ENCODE results near the gene ABCC2. TPM values are rescaled to one million over a fixed set of nuclear protein-coding genes. Genes with fewer than 3 reads are reported as not detected.
"Not testable (repeated sequence)": the region's sequence is repeated elsewhere in the genome, so short reads cannot be mapped to it uniquely, and the experiment has no call there.

The ABCC2 gene
- polyA plus RNA-seq, 4 donors: 4.9 to 13.0 (median 10.5) TPM

GRCh38 chr10:99850767-99851340 is 68.4 kb downstream of the ABCC2 start:
- DNase-seq (ENCODE audit: low read depth in 4 of 4, low spot score in 2 of 4): no peak

DNA sequence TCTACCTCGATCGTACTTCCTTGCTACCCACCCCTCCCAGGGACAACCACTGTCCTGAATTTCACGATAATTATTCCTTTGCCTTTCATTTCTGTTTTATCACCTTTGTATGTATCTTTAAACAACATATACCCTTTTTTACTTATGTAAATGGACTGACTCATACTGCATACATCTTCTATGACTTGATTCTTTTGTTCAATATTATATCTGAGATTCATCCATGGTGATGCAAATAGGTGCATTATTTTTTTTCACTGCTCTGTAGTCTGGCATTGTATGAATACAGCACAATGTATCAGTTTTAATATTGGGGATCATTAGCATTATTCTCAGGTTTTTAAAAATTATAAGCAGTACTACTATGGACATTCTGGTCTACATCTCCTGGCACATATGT is 69.4 kb downstream of the ABCC2 start:
- DNase-seq (ENCODE audit: low read depth in 4 of 4, low spot score in 2 of 4): no peak

GRCh38 chr10:99852481-99853213 is 70.2 kb downstream of the ABCC2 start:
- DNase-seq (ENCODE audit: low read depth in 4 of 4, low spot score in 2 of 4): no peak

DNA sequence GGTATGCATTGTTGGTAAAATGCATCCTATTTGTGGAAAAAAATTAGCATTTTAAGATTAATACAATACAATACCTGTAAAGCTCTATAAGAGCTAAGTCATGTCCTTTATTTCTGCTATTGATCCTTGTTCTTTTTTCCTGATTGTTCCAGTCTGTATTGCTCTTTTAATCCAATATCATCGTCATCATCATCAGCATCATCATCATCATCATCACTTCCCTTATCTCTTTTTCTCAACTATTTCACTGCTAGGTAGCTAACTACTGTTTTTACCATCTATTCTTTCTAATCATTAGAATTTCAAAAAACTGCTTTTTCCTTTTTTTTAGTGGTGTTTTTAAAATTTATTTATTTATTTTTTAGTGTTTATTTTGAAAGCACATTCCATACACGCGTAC is 71.2 kb downstream of the ABCC2 start:
- no peak for DNase-seq (ENCODE audit: low read depth in 4 of 4, low spot score in 2 of 4)

DNA sequence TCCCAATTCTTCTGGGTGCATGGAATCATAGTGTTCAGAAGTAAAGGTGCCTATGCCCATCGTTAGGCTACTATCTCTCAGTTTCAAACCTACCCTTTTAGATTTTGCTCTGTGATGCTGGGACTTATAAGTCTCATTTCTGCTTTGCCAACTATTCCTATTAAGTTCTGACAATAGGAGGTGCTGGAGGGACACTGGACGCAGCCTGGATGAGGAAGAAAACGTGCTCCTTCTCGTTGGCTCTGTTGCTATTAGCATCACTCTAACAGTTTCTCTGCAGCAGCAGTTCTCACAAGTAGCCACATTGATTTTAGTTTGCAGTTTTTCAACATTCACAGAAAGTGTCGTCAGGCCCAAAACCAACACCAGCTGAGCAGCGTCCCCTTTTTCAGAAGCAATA is 72.4 kb downstream of the ABCC2 start:
- peak in 2 of 4 donors; percentile 31 to 50 for DNase-seq (ENCODE audit: low read depth in 4 of 4, low spot score in 2 of 4)

- no peak for DNase-seq (ENCODE audit: low read depth in 4 of 4, low spot score in 2 of 4)
Observed at GRCh38 chr10:99855479-99856071, 73.1 kb downstream of the ABCC2 start.

GRCh38 chr10:99858849-99859248 is 76.4 kb downstream of the ABCC2 start:
- DNase-seq (ENCODE audit: low read depth in 4 of 4, low spot score in 2 of 4): no peak

- no peak for DNase-seq (ENCODE audit: low read depth in 4 of 4, low spot score in 2 of 4)
Observed at GRCh38 chr10:99859585-99859984, 77.1 kb downstream of the ABCC2 start.

DNA sequence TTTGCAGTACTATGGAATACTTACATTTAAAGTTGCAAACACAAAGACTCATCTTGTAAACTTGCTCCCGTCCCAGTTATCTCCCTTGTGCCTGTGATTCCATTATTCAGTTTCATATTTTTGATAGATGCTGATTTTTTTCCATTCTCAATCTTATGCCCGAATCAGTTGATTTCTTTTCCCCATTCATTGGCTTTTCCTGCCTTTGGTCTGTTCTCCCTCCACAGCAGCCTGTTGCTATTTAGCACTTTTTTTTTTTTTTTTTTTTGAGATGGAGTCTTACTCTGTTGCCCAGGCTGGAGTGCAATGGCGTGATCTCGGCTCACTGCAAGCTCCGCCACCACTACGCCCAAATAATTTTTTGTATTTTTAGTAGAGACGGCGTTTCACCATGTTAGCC is 78.0 kb downstream of the ABCC2 start:
- DNase-seq (ENCODE audit: low read depth in 4 of 4, low spot score in 2 of 4): no peak

DNA sequence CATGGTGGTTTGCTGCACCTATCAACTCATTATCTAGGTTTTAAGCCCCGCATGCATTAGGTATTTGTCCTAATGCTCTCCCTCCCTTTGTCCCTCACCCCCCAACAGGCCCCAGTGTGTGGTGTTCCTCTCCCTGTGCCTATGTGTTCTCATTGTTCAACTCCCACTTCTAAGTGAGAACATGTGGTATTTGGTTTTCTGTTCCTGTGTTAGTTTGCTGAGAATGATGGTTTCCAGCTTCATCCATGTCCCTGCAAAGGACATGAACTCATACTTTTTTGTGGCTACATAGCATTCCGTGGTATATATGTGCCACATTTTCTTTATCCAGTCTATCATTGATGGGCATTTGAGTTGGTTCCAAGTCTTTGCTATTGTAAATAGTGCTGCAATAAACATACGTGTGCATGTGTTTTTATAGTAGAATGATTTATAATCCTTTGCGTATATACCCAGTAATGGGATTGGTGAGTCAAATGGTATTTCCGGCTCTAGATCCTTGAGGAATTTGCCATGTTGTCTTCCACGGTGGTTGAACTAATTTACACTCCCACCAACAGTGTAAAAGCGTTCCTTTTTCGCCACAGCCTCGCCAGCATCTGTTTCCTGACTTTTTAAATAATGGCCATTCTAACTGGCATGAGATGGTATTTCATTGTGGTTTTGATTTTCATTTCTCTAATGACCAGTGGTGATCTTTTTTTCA is 81.2 kb downstream of the ABCC2 start:
- not testable (repeated sequence) for DNase-seq (ENCODE audit: low read depth in 4 of 4, low spot score in 2 of 4)

GRCh38 chr10:99867250-99867649 is 84.8 kb downstream of the ABCC2 start:
- not testable (repeated sequence) for DNase-seq (ENCODE audit: low read depth in 4 of 4, low spot score in 2 of 4)

DNA sequence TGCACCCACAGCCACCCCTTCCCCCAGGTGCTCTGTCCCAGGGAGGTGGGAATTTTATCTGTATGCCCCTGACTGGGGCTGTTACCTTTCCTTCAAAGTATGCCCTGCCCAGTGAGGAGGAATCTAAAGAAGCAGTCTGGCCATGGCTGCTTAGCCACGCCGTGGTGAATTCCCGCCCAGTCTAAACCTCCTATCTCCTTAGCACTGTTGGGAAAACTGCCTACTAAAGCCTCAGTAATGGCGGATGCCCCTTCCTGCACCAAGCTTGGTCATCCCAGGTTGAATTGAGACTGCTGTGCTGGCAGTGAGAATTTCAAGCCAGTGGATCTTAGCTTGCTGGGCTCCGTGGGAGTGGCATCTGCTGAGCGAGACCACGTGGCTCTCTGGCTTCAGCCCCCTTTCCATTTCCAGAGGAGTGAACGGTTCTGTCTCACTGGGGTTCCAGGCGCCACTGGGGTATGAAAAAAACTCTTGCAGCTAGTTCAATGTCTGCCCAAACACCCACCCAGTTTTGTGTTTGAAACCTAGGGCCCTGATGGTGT is 87.2 kb downstream of the ABCC2 start:
- DNase-seq (ENCODE audit: low read depth in 4 of 4, low spot score in 2 of 4): no peak

- no peak for DNase-seq (ENCODE audit: low read depth in 4 of 4, low spot score in 2 of 4)
Observed at GRCh38 chr10:99870123-99870730, 87.8 kb downstream of the ABCC2 start.

GRCh38 chr10:99872367-99873162 is 90.1 kb downstream of the ABCC2 start:
- no peak for DNase-seq (ENCODE audit: low read depth in 4 of 4, low spot score in 2 of 4)

DNA sequence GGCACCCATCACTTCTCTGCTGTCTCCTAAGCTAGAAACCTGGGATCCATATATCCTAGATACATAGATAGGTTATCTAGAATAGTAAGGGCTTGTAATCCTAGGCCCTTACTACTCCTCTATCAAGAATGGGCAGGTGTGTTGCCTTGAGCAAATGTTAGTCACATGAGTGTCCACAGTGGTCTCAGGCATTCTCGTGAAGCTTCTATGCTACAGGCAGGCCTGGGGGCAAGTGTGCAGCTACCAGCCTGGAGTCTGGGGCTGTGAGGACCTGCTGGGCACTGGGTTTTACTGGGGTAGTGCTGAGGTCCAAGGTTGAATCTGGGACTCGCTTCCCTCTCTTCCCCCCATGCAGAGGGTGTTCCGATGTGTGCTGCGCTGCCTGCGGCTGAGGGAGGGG is 91.4 kb downstream of the ABCC2 start:
- no peak for DNase-seq (ENCODE audit: low read depth in 4 of 4, low spot score in 2 of 4)

- DNase-seq (ENCODE audit: low read depth in 4 of 4, low spot score in 2 of 4): no peak
Observed at GRCh38 chr10:99874341-99875085, 92.1 kb downstream of the ABCC2 start.

DNA sequence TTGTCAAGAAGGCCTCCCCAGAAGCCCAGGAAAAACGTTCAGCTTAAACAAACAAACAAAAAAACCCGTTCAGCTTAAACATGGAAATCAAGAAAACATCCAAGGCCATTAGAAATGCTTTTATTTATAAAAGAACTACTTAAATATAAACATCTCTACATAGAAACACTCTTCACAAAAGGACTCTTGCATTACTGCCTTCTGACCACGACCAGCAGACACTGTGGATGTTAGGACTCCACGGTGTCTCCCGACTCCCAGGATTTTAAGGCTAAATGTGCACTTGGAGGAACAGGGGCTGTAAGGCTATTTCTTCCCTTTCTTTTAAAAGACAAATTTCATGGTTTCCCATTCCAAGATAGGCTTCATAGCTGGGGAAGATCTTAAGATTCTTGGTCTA is 93.0 kb downstream of the ABCC2 start:
- DNase-seq (ENCODE audit: low read depth in 4 of 4, low spot score in 2 of 4): no peak

DNA sequence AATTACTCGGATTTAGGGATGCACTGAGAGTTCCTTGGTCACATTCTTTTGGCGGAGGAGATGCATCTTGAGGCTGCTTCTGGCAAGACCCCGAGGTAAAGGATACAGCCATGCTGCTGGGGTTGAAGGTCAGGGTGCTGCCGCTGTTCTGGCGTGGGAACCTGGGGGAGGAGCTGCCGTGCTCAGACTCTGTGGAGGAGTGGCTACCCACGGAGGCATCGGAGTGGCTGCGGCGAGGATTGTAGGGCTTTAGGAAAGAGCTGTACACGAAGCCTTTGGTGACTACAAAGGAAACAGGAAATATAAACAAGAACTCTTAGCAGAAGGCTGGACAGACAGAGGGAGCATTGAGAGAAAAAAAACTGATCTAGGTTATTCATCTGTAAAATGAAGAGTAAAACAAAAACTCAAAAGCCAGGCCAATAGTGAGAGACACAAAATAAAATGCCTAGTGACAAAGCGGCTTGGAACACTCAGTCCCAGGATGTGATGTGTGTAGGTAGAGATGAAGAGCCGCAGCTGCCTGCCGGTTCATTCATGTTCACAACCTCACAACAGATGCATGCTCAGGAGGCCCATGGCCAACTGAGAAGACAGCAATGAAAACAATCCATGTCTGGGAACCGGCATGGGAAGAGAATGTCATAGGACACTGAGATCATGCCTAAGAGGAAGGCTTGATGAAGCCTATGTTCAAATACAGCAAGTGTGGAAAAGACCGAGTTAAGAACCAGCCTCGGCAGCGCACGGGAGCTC is 97.8 kb downstream of the ABCC2 start:
- DNase-seq (ENCODE audit: low read depth in 4 of 4, low spot score in 2 of 4): no peak

DNA sequence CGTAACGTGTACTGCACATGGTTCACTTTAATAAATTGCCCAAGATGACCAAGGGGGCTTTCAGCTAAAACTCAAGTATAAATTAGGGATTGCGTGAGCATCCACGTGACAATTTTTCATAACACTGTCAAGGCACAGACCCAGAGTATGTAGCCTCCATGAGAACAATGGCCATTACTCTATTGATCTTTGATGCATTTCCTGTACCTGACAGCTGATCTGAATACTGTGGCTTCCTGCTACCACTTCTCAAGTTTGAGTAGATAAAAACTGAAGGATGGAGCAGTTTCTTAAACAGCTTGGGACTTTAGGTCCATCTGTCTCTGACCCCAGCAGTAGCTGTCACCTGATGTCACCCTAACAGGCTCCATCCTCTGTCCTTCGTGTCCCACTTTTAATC is 98.9 kb downstream of the ABCC2 start:
- DNase-seq (ENCODE audit: low read depth in 4 of 4, low spot score in 2 of 4): no peak

All from left renal cortex interstitium (tissue), 4 donors.